Measurements from ENCODE around the gene AIFM2.
A peak's percentile ranks its signal among the peaks of the same experiment; 100 is the strongest.
"Not testable (repeated sequence)": the region's sequence is repeated elsewhere in the genome, so short reads cannot be mapped to it uniquely, and the experiment has no call there.

The AIFM2 gene

GRCh38 chr10:70145666-70146488 is 13.3 kb upstream of the AIFM2 start:
- DNase-seq, result peak; percentile 74

- no peak for DNase-seq
These were observed 12.6 kb upstream of the AIFM2 start for GRCh38 chr10:70145166-70145665.

- no peak for DNase-seq
These were observed 11.9 kb upstream of the AIFM2 start for GRCh38 chr10:70144372-70145110.

GRCh38 chr10:70142555-70142954 is 9.9 kb upstream of the AIFM2 start:
- DNase-seq, result no peak

- no peak for DNase-seq
These were observed 7.7 kb upstream of the AIFM2 start for GRCh38 chr10:70140297-70140696.

- DNase-seq, result no peak
These were observed 7.3 kb upstream of the AIFM2 start for GRCh38 chr10:70139997-70140250.

GRCh38 chr10:70139151-70139996 is 6.7 kb upstream of the AIFM2 start:
- no peak for DNase-seq

- no peak for DNase-seq
These were observed 5.6 kb upstream of the AIFM2 start for GRCh38 chr10:70137927-70138883.

GRCh38 chr10:70137135-70137534 is 4.5 kb upstream of the AIFM2 start:
- DNase-seq, result no peak

GRCh38 chr10:70135684-70136083 is 3.1 kb upstream of the AIFM2 start:
- no peak for DNase-seq

- DNase-seq, result no peak
These were observed 2.4 kb upstream of the AIFM2 start for GRCh38 chr10:70135046-70135445.

GRCh38 chr10:70131560-70131937 is 1.1 kb downstream of the AIFM2 start:
- DNase-seq, result no peak

- DNase-seq, result no peak
These were observed 1.6 kb downstream of the AIFM2 start for GRCh38 chr10:70130878-70131559.

- no peak for DNase-seq
These were observed 5.8 kb downstream of the AIFM2 start for GRCh38 chr10:70126700-70127395.

- DNase-seq, result no peak
These were observed 6.6 kb downstream of the AIFM2 start for GRCh38 chr10:70125918-70126552.

GRCh38 chr10:70124918-70125317 is 7.7 kb downstream of the AIFM2 start:
- DNase-seq, result no peak

GRCh38 chr10:70124415-70124814 is 8.2 kb downstream of the AIFM2 start:
- no peak for DNase-seq

- DNase-seq, result no peak
These were observed 8.8 kb downstream of the AIFM2 start for GRCh38 chr10:70123817-70124216.

- not testable (repeated sequence) for DNase-seq
These were observed 9.5 kb downstream of the AIFM2 start for GRCh38 chr10:70123166-70123565.

- DNase-seq, result no peak
These were observed 9.9 kb downstream of the AIFM2 start for GRCh38 chr10:70122742-70123141.

All from stimulated activated CD4-positive, alpha-beta T cell treated with anti-CD3 and anti-CD28 coated beads, Interleukin-4, amount 100 ng/mL, for 24 hours (primary cell).